ENCODE measurements around the gene DCANP1. TPM values are rescaled to one million over a fixed set of nuclear protein-coding genes. Genes with fewer than 3 reads are reported as not detected.

The DCANP1 gene
- total and polyA plus RNA-seq, 9 of the 15 experiments (the other 6 are each of a cell fraction or from before 2014, with no cell fraction given) = not detected

DNA sequence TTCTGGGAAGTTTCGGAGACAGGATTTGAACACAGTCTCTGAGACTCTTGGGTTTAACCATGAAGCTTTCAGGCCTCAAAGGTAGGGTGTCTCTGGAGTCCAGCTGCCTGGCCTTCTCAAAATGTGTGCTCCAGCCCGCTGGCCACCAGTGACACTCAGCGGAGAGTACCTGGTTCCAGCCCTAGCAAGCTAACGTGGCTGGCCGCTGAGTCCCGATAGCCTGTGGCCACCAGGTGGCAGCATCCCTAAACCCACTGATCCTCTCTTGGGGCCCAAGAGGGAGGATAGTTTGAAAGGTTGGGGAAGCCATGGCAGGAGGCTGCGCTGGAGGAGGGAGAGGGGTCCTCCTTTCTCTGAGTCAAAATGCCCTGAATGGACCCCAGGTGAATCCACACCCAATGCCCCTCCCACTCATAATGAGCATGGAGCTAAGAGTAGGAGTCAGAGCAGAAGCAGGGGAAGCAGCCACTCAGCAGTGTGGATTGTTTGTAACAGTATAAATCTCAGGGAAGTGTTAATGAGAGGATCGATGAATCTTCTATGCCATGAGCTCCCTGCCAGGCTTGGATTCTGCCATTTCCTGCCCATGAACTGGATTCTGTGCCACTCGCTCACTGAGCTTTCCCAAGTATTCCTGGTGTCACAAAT lies 10.4 kb upstream of the DCANP1 start (continued):
- TF ChIP-seq ZNF311 (CRISPR knock-in tag; IDR thresholded peaks at IDR 0.05) = no peak
- TF ChIP-seq, protein P1, sequence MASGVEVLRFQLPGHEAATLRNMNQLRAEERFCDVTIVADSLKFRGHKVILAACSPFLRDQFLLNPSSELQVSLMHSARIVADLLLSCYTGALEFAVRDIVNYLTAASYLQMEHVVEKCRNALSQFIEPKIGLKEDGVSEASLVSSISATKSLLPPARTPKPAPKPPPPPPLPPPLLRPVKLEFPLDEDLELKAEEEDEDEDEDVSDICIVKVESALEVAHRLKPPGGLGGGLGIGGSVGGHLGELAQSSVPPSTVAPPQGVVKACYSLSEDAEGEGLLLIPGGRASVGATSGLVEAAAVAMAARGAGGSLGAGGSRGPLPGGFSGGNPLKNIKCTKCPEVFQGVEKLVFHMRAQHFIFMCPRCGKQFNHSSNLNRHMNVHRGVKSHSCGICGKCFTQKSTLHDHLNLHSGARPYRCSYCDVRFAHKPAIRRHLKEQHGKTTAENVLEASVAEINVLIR (CRISPR knock-in tag; IDR thresholded peaks at IDR 0.05) = no peak
- no peak for TF ChIP-seq ZNF696 (CRISPR knock-in tag; conservative IDR thresholded peaks at IDR 0.05)
- no peak for TF ChIP-seq HDAC3 (IDR thresholded peaks at IDR 0.05; ENCODE audit: borderline replicate concordance, partially characterized antibody)
- TF ChIP-seq ZNF263 (CRISPR knock-in tag; IDR thresholded peaks at IDR 0.05; ENCODE audit: borderline replicate concordance) = peak; percentile 96
- TF ChIP-seq HNRNPK (IDR thresholded peaks at IDR 0.05; ENCODE audit: low read depth, low read length, poor library complexity, severe bottlenecking) = no peak
- no peak for TF ChIP-seq CAMTA2 (CRISPR knock-in tag; conservative IDR thresholded peaks at IDR 0.05)
- no peak for TF ChIP-seq POLR3A (IDR thresholded peaks at IDR 0.05; ENCODE audit: borderline replicate concordance, extremely low read depth, insufficient read depth, insufficient read length)
- 0 out of 2 replicates have a peak, but pooled peaks have one; percentile 32 for TF ChIP-seq ZNF175 (CRISPR knock-in tag; IDR thresholded peaks at IDR 0.05; ENCODE audit: low read depth)
- no peak for TF ChIP-seq NFYB (IDR thresholded peaks at IDR 0.05; ENCODE audit: extremely low read depth, insufficient read length)
- TF ChIP-seq TAF1 (IDR thresholded peaks at IDR 0.05; ENCODE audit: control insufficient read depth, extremely low read depth, insufficient read depth, low read length, severe bottlenecking) = no peak
- TF ChIP-seq, protein P2, sequence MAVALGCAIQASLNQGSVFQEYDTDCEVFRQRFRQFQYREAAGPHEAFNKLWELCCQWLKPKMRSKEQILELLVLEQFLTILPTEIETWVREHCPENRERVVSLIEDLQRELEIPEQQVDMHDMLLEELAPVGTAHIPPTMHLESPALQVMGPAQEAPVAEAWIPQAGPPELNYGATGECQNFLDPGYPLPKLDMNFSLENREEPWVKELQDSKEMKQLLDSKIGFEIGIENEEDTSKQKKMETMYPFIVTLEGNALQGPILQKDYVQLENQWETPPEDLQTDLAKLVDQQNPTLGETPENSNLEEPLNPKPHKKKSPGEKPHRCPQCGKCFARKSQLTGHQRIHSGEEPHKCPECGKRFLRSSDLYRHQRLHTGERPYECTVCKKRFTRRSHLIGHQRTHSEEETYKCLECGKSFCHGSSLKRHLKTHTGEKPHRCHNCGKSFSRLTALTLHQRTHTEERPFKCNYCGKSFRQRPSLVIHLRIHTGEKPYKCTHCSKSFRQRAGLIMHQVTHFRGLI (CRISPR knock-in tag; IDR thresholded peaks at IDR 0.05) = no peak
- no peak for TF ChIP-seq NFRKB (IDR thresholded peaks at IDR 0.05; ENCODE audit: low read depth)
- no peak for TF ChIP-seq PHTF2 (CRISPR knock-in tag; IDR thresholded peaks at IDR 0.05)
- TF ChIP-seq XRCC5 (IDR thresholded peaks at IDR 0.05; ENCODE audit: low read depth, low read length) = peak; percentile 91
- TF ChIP-seq, protein P3, sequence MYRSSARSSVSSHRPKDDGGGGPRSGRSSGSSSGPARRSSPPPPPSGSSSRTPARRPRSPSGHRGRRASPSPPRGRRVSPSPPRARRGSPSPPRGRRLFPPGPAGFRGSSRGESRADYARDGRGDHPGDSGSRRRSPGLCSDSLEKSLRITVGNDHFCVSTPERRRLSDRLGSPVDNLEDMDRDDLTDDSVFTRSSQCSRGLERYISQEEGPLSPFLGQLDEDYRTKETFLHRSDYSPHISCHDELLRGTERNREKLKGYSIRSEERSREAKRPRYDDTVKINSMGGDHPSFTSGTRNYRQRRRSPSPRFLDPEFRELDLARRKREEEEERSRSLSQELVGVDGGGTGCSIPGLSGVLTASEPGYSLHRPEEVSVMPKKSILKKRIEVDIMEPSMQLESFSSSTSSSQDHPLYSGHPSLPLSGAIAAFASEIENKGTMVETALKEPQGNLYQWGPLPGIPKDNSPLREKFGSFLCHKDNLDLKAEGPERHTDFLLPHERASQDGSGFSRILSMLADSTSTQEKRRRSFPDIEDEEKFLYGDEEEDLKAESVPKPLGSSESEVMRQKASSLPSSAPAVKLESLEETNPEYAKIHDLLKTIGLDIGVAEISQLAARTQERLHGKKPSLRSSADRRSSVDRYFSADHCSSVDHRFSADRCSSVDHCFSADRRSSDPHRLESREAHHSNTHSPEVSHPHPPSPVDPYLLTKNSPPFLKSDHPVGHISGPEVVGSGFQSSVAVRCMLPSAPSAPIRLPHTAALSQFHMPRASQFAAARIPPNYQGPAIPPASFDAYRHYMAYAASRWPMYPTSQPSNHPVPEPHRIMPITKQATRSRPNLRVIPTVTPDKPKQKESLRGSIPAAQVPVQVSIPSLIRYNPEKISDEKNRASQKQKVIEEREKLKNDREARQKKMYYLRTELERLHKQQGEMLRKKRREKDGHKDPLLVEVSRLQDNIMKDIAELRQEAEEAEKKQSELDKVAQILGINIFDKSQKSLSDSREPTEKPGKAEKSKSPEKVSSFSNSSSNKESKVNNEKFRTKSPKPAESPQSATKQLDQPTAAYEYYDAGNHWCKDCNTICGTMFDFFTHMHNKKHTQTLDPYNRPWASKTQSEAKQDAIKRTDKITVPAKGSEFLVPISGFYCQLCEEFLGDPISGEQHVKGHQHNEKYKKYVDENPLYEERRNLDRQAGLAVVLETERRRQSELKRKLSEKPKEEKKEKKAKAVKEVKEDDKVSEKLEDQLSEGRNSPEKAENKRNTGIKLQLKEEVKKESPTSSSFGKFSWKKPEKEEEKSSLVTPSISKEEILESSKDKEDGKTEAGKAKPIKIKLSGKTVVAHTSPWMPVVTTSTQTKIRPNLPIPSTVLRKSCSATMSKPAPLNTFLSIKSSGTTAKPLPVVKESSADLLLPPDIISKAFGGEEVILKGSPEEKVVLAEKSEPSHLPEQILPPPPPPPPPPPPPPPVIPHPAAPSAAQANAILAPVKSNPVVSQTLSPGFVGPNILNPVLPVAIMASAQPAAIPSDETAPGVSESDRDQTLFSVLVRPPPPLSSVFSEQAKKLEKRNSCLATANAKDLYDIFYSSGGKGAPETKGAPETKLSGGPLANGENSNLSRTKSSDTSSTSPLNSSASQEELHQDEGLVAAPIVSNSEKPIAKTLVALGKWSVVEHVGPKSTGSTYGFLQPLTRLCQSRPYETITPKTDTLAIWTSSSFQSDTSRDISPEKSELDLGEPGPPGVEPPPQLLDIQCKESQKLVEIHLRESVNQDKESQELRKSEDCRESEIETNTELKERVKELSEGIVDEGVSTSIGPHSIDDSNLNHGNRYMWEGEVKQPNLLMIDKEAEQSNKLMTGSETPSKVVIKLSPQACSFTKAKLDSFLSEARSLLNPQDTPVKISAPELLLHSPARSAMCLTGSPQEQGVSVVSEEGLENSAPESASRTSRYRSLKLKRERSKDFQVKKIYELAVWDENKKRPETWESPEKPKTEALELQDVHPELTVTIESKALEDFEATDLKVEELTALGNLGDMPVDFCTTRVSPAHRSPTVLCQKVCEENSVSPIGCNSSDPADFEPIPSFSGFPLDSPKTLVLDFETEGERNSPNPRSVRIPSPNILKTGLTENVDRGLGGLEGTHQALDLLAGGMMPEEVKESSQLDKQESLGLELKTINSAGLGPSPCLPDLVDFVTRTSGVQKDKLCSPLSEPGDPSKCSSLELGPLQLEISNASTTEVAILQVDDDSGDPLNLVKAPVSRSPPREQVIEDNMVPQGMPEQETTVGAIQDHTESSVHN (IDR thresholded peaks at IDR 0.05; ENCODE audit: borderline replicate concordance in 1 of 2, low read depth in 1 of 2) = no peak
